Measurements from ENCODE around the gene RDH5. TPM values are rescaled to one million over a fixed set of nuclear protein-coding genes. Genes with fewer than 3 reads are reported as not detected.

RDH5 gene
- total and polyA plus RNA-seq, 4 experiments from 2014 or later, result 1.4 to 32.5 (median 15.9) TPM

GRCh38 chr12:55703288-55703687 lies 16.9 kb upstream of the RDH5 start:
- peak overlapping the region in 2 of 7 donors; percentile 29 to 57 for H3K27ac Mint-ChIP-seq
- POLR2A ChIA-PET (ENCODE audit: partially characterized antibody), result no interaction called here

DNA sequence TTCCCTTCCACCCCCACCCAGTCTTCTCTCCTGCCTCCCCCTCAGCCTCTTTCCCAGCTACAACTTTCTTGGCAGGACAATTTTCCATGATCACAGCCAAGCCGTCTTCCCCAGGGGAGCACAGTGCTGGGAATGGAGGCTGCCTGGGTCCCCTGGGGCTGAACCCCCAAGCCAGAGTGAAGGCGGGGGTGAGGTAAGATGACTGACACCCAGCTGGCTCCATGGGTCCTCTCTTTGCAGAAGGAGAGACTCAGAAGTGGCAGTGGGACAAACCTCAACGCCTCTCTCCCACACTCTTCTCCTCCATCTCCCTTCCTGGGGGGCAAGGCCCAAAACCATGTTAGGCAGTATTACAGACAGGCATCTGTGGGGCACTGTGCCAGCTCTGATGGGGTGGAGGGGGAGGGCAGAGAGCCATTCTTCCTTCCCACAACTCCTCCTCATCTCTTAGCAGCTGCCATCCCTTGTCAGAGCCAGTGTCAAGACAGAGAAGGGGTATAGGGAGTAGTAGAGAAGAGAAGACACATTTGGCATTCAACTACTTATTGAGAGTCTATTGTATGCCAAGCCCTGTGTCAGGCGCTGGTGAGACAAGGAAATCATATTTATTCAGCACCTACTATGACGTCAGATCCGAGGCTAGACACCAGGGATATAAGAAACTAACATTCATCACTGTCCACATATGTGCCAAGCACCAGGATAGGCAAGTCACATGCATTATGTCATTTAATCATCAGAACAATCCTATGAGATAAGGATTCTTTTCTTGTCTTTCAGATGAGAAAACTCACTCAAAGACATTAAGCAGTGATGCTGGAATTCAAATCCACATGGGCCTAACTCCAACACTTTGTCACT lies 16.1 kb upstream of the RDH5 start:
- CTCF ChIA-PET (ENCODE audit: partially characterized antibody), result no interaction called here
- H3K36me3 ChIP-seq (ENCODE audit: insufficient read depth, low read length), result no peaks in the 10 kb centered on the region
- POLR2A ChIA-PET (ENCODE audit: partially characterized antibody), result no interaction called here
- Mint-ChIP-seq H3K27me3 (peaks cover 10 to 17% of the 10 kb centered on the region in 2 donors), H3K36me3 (no peaks in the 10 kb centered on the region), H3K4me1 (peaks cover 13 to 20% (median 17%) of the 10 kb centered on the region in 4 donors), H3K27ac (no peak overlapping the region), H3K4me3 (no peak overlapping the region), H3K9me3 (no peaks in the 10 kb centered on the region)
- intact Hi-C loops (cut with micrococcal nuclease), result no loop called here
- H3K4me3 ChIP-seq (ENCODE audit: low read length in 2 of 2), result no peak overlapping the region
- H3K4me1 ChIP-seq (ENCODE audit: insufficient read depth, low read length), result peaks cover 14% of the 10 kb centered on the region
- peaks cover 5% of the 10 kb centered on the region for H3K27me3 ChIP-seq (ENCODE audit: insufficient read depth, low read length)
- DNase-seq, result no peak
- no peak overlapping the region for H3K27ac ChIP-seq (ENCODE audit: low read depth, low read length)
- no peaks in the 10 kb centered on the region for H3K9me3 ChIP-seq (ENCODE audit: control insufficient read depth in 1 of 2, low read length in 2 of 2)

More at GRCh38 chr12:55703288-55703687, 16.9 kb upstream of the RDH5 start:
- peak overlapping the region in 1 of 8 donors; percentile 5 for H3K4me3 Mint-ChIP-seq
- no peaks in the 10 kb centered on the region for H3K9me3 Mint-ChIP-seq
- H3K36me3 ChIP-seq (ENCODE audit: insufficient read depth, low read length), result no peaks in the 10 kb centered on the region
- peaks cover 7% of the 10 kb centered on the region for H3K4me1 ChIP-seq (ENCODE audit: insufficient read depth, low read length)
- no peak overlapping the region for H3K27ac ChIP-seq (ENCODE audit: low read depth, low read length)
- peaks cover 8 to 12% (median 10%) of the 10 kb centered on the region in 4 donors for H3K4me1 Mint-ChIP-seq
- CTCF ChIA-PET (ENCODE audit: partially characterized antibody), result no interaction called here
- DNase-seq, result no peak
- H3K27me3 ChIP-seq (ENCODE audit: insufficient read depth, low read length), result peaks cover 5% of the 10 kb centered on the region
- peaks cover 7 to 12% of the 10 kb centered on the region in 2 donors for H3K27me3 Mint-ChIP-seq
- H3K9me3 ChIP-seq (ENCODE audit: control insufficient read depth in 1 of 2, low read length in 2 of 2), result no peaks in the 10 kb centered on the region
- no peak overlapping the region for H3K4me3 ChIP-seq (ENCODE audit: low read length in 2 of 2)
- no peaks in the 10 kb centered on the region for H3K36me3 Mint-ChIP-seq
- intact Hi-C loops (cut with micrococcal nuclease), result no loop called here

DNA sequence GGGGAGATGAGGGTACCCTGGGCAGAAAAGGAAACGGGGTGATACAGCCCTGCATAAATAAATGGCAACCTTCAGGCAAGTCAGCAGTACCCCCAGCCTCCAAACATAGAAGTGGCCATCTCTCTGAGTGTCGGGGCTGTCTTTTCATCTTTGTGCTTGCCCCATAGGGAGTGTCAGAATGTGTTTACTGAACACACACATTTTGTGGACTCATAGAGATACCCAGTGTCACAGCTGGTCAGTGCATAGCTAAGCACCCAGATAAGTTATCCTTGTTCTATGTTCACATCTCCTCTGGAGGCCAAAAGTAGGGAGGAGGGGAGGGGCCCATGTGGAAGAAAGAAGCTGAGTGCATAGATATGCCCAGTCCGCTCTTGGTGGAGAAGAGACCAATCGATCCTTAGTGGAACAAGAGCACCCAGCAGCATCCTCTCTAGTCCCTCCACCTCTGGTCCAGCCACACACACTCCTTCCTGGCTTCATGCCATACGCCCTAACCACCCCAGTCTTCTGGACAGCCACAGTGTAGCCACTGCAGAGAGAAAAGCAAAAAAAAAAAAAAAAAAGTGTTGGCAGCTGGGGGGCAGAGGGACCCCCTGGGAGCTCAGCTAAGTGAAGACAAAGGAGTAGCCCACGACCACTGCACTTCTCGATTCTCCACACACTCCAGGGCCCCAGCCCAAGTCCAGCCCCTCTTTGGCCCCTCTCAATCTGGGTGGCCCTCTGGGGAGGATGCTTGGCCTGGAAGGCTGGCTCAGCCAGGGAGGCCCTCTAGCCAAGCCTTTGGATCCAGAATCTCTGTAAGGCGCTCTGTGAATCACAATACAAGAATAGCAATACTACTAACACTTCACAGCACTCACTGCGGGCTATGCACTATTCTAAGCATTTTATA lies 15.1 kb upstream of the RDH5 start:
- no peaks in the 10 kb centered on the region for H3K36me3 Mint-ChIP-seq
- no peak for DNase-seq
- H3K4me3 Mint-ChIP-seq, result peak overlapping the region in 1 of 8 donors; percentile 5
- intact Hi-C loops (cut with micrococcal nuclease), result no loop called here
- H3K4me3 ChIP-seq (ENCODE audit: low read length in 2 of 2), result no peak overlapping the region
- CTCF ChIA-PET (ENCODE audit: partially characterized antibody), result interaction anchor here (0.8 to 1.3 kb wide), 2 partner anchors 10 to 15 kb away, joined by 3 to 6 read pairs; partner anchors contain the start of gene BLOC1S1
- no peaks in the 10 kb centered on the region for H3K9me3 ChIP-seq (ENCODE audit: control insufficient read depth in 1 of 2, low read length in 2 of 2)
- no peaks in the 10 kb centered on the region for H3K36me3 ChIP-seq (ENCODE audit: insufficient read depth, low read length)
- H3K27ac Mint-ChIP-seq, result peak overlapping the region in 1 of 7 donors; percentile 20
- no peak overlapping the region for H3K27ac ChIP-seq (ENCODE audit: low read depth, low read length)
- peaks cover 5% of the 10 kb centered on the region for H3K27me3 ChIP-seq (ENCODE audit: insufficient read depth, low read length)
- H3K9me3 Mint-ChIP-seq, result no peaks in the 10 kb centered on the region
- peaks cover 14% of the 10 kb centered on the region for H3K4me1 ChIP-seq (ENCODE audit: insufficient read depth, low read length)
- peaks cover 13 to 22% (median 18%) of the 10 kb centered on the region in 4 donors for H3K4me1 Mint-ChIP-seq
- POLR2A ChIA-PET (ENCODE audit: partially characterized antibody), result interaction anchor here (2.6 kb wide), 1 partner anchor 11 kb away, joined by 14 read pairs; the partner anchor contains the start of gene BLOC1S1
- H3K27me3 Mint-ChIP-seq, result peaks cover 10 to 18% of the 10 kb centered on the region in 2 donors

- Mint-ChIP-seq H3K36me3 (no peaks in the 10 kb centered on the region), H3K27ac (peak overlapping the region in 1 of 7 donors; percentile 74), H3K4me3 (peak overlapping the region in 6 of 8 donors; percentile 13 to 57 (median 42)), H3K27me3 (peaks cover 10 to 18% of the 10 kb centered on the region in 2 donors), H3K4me1 (peaks cover 13 to 22% (median 18%) of the 10 kb centered on the region in 4 donors), H3K9me3 (no peaks in the 10 kb centered on the region)
- no peak overlapping the region for H3K27ac ChIP-seq (ENCODE audit: low read depth, low read length)
- peaks cover 14% of the 10 kb centered on the region for H3K4me1 ChIP-seq (ENCODE audit: insufficient read depth, low read length)
- H3K4me3 ChIP-seq (ENCODE audit: low read length in 2 of 2), result no peak overlapping the region
- no peaks in the 10 kb centered on the region for H3K36me3 ChIP-seq (ENCODE audit: insufficient read depth, low read length)
- no peaks in the 10 kb centered on the region for H3K9me3 ChIP-seq (ENCODE audit: control insufficient read depth in 1 of 2, low read length in 2 of 2)
- POLR2A ChIA-PET (ENCODE audit: partially characterized antibody), result interaction anchor here (2.6 kb wide), 1 partner anchor 10 kb away, joined by 14 read pairs; the partner anchor contains the start of gene BLOC1S1
- no peak for DNase-seq
- intact Hi-C loops (cut with micrococcal nuclease), result no loop called here
- CTCF ChIA-PET (ENCODE audit: partially characterized antibody), result interaction anchor here (0.8 to 1.3 kb wide), 2 partner anchors 10 to 14 kb away, joined by 3 to 6 read pairs; partner anchors contain the start of gene BLOC1S1
- peaks cover 5% of the 10 kb centered on the region for H3K27me3 ChIP-seq (ENCODE audit: insufficient read depth, low read length)
These were observed 14.3 kb upstream of the RDH5 start for GRCh38 chr12:55705782-55706402.

DNA sequence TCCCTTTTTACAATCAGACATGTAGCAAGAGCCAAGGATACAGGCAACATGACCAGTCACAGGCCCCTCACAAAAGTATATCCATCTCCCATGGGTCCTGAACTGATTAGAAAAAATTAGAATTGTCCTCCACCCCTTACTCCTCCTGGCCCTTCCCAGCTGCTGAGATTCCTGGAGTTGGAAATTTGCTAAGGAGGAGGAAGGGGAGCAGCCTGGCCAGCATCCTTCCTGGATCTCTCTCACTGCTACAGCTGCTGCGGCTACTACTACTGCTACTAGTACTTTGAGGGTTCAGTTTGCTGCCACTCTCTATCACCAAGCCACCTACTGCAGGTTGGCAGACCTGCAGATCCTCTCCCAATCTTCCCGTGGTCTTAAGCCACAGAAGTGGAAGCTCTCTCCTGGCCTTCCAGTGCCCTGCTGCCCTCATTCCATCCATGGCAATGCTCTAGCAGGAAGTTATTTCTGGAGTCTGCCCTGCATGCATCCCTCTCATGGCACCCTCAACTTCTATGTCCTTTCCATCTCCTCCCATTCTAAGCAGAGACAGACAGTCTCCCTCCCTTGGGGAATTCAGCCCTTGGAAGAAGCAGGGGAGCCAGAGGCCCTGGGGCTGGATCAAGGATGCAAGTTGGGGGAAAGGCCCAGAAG lies 13.5 kb upstream of the RDH5 start:
- peaks cover 13 to 22% (median 18%) of the 10 kb centered on the region in 4 donors for H3K4me1 Mint-ChIP-seq
- Histone ChIP-seq H3K9me3 (ENCODE audit: control insufficient read depth in 1 of 2, low read length in 2 of 2) (no peaks in the 10 kb centered on the region), H3K4me1 (ENCODE audit: insufficient read depth, low read length) (peaks cover 14% of the 10 kb centered on the region), H3K36me3 (ENCODE audit: insufficient read depth, low read length) (no peaks in the 10 kb centered on the region), H3K4me3 (ENCODE audit: low read length in 2 of 2) (no peak overlapping the region), H3K27me3 (ENCODE audit: insufficient read depth, low read length) (peaks cover 5% of the 10 kb centered on the region), H3K27ac (ENCODE audit: low read depth, low read length) (no peak overlapping the region)
- no peaks in the 10 kb centered on the region for H3K9me3 Mint-ChIP-seq
- DNase-seq, result no peak
- peaks cover 10 to 18% of the 10 kb centered on the region in 2 donors for H3K27me3 Mint-ChIP-seq
- no peak overlapping the region for H3K27ac Mint-ChIP-seq
- ChIA-PET CTCF (ENCODE audit: partially characterized antibody) (no interaction called here), POLR2A (ENCODE audit: partially characterized antibody) (interaction anchor here (1.1 to 2.6 kb wide), 2 partner anchors 9 to 409 kb away, joined by 3 to 14 read pairs; partner anchors contain the start of gene BLOC1S1)
- H3K36me3 Mint-ChIP-seq, result no peaks in the 10 kb centered on the region
- intact Hi-C loops (cut with micrococcal nuclease), result no loop called here
- peak overlapping the region; percentile 60 to 91 (median 76) for H3K4me3 Mint-ChIP-seq

GRCh38 chr12:55707219-55707671 lies 12.9 kb upstream of the RDH5 start:
- DNase-seq, result no peak
- Histone ChIP-seq H3K36me3 (ENCODE audit: insufficient read depth, low read length) (no peaks in the 10 kb centered on the region), H3K27ac (ENCODE audit: low read depth, low read length) (no peak overlapping the region), H3K9me3 (ENCODE audit: control insufficient read depth in 1 of 2, low read length in 2 of 2) (no peaks in the 10 kb centered on the region), H3K27me3 (ENCODE audit: insufficient read depth, low read length) (peaks cover 5% of the 10 kb centered on the region), H3K4me3 (ENCODE audit: low read length in 2 of 2) (no peak overlapping the region), H3K4me1 (ENCODE audit: insufficient read depth, low read length) (peaks cover 14% of the 10 kb centered on the region)
- peak overlapping the region; percentile 60 to 91 (median 76) for H3K4me3 Mint-ChIP-seq
- no peaks in the 10 kb centered on the region for H3K36me3 Mint-ChIP-seq
- POLR2A ChIA-PET (ENCODE audit: partially characterized antibody), result interaction anchor here (1.1 to 2.6 kb wide), 2 partner anchors 8 to 409 kb away, joined by 3 to 14 read pairs; partner anchors contain the start of gene BLOC1S1
- CTCF ChIA-PET (ENCODE audit: partially characterized antibody), result no interaction called here
- intact Hi-C loops (cut with micrococcal nuclease), result no loop called here
- peaks cover 10 to 18% of the 10 kb centered on the region in 2 donors for H3K27me3 Mint-ChIP-seq
- H3K4me1 Mint-ChIP-seq, result peaks cover 13 to 22% (median 18%) of the 10 kb centered on the region in 4 donors
- no peaks in the 10 kb centered on the region for H3K9me3 Mint-ChIP-seq
- H3K27ac Mint-ChIP-seq, result no peak overlapping the region

All from CD4-positive, alpha-beta memory T cell (primary cell).